NCI-H1930 (cell line): ENCODE results near the gene ZNF350.
A peak's percentile ranks its signal among the peaks of the same experiment; 100 is the strongest.
"Not testable (repeated sequence)": the region's sequence is repeated elsewhere in the genome, so short reads cannot be mapped to it uniquely, and the experiment has no call there.

ENCODE experiments used
- DNase-seq, 2 experiments: peaks; one replicate each; lab custom pipeline; 2025; lab: John Stamatoyannopoulos, UW

Gene ZNF350

GRCh38 chr19:51986309-51987291 lies at the start of gene ZNF350:
TSS of gene ZNF350 (minus strand) at chr19:51986840. CDS start at chr19:51974360, 12,480 bp downstream.
- DNase-seq, result peak; percentile 93

GRCh38 chr19:52034051-52034728 lies 47.5 kb upstream of the ZNF350 start:
- no peak for DNase-seq

GRCh38 chr19:52028780-52029123 lies 42.1 kb upstream of the ZNF350 start:
- DNase-seq, result no peak

GRCh38 chr19:52028027-52028779 lies 41.6 kb upstream of the ZNF350 start, which contains the start of gene ZNF614:
TSS of gene ZNF614 (minus strand) at chr19:52028379. CDS start at chr19:52025745, 2,634 bp downstream.
- peak; percentile 79 to 83 for DNase-seq

- DNase-seq, result not testable (repeated sequence)
Measured at GRCh38 chr19:52026255-52026990, 39.8 kb upstream of the ZNF350 start.

- DNase-seq, result not testable (repeated sequence)
Measured at GRCh38 chr19:52024478-52024877, 37.8 kb upstream of the ZNF350 start.

GRCh38 chr19:52022193-52022592 lies 35.6 kb upstream of the ZNF350 start:
- DNase-seq, result no peak

GRCh38 chr19:52020506-52020905 lies 33.9 kb upstream of the ZNF350 start:
- no peak for DNase-seq

GRCh38 chr19:52010674-52011073 lies 24.0 kb upstream of the ZNF350 start:
- DNase-seq, result no peak

- DNase-seq, result peak; percentile 84 to 94
Measured at GRCh38 chr19:52007806-52008557, 21.3 kb upstream of the ZNF350 start, which contains the start of gene ZNF615. TSS of gene ZNF615 (minus strand) at chr19:52008211. CDS start at chr19:52003711, 4,500 bp downstream.

- no peak for DNase-seq
Measured at GRCh38 chr19:52007451-52007805, 20.8 kb upstream of the ZNF350 start.

GRCh38 chr19:51994048-51994644 lies 7.5 kb upstream of the ZNF350 start:
- no peak for DNase-seq

GRCh38 chr19:51993422-51993821 lies 6.8 kb upstream of the ZNF350 start:
- no peak for DNase-seq

- no peak for DNase-seq
Measured at GRCh38 chr19:51983361-51983760, 3.3 kb downstream of the ZNF350 start.

- not testable (repeated sequence) for DNase-seq
Measured at GRCh38 chr19:51980926-51981325, 5.7 kb downstream of the ZNF350 start.

GRCh38 chr19:51980116-51980736 lies 6.4 kb downstream of the ZNF350 start:
- DNase-seq, result no peak

- DNase-seq, result no peak
Measured at GRCh38 chr19:51978882-51979281, 7.8 kb downstream of the ZNF350 start.

GRCh38 chr19:51977346-51977745 lies 9.3 kb downstream of the ZNF350 start:
- DNase-seq, result no peak

GRCh38 chr19:51976852-51977251 lies 9.8 kb downstream of the ZNF350 start:
- DNase-seq, result no peak

- not testable (repeated sequence) for DNase-seq
Measured at GRCh38 chr19:51975787-51976186, 10.9 kb downstream of the ZNF350 start.
